ENCODE data around the gene SSC4D.

Gene SSC4D

DNA sequence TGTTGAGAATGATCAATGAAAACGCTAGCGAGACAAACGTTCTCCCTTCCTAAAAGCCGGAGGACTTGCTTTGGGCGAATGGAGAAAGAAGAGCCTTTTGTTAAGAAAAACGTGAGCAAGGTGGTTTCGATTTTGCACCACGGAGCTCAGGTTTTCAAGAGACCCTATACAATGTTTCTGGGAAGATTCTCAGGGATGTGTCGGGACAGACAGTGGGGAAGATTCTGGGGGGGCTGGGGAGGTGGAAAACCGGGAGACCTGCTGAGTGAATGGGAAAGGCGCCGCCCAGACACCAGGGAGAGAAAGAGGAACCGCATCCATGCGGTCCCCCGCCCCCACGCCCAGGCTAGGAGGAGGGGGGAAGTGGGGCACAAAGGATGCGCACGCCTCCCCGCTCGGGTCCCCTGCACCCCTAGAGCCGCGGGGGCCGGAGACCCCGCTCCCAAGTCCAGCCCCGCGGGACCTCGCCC lies 51.5 kb downstream of the SSC4D start:
- no peak for TF ChIP-seq FOXA1 (IDR thresholded peaks at IDR 0.05)
- TF ChIP-seq ELF4 (IDR thresholded peaks at IDR 0.05): no peak
- TF ChIP-seq SUZ12 (IDR thresholded peaks at IDR 0.05): no peak
- no peak for TF ChIP-seq CTBP1 (IDR thresholded peaks at IDR 0.05; ENCODE audit: borderline replicate concordance)
- no peak for TF ChIP-seq ZNF384 (IDR thresholded peaks at IDR 0.05)
- no peak for TF ChIP-seq L3MBTL2 (conservative IDR thresholded peaks at IDR 0.05)
- TF ChIP-seq ARNT (IDR thresholded peaks at IDR 0.05): no peak
- TF ChIP-seq, protein P1, sequence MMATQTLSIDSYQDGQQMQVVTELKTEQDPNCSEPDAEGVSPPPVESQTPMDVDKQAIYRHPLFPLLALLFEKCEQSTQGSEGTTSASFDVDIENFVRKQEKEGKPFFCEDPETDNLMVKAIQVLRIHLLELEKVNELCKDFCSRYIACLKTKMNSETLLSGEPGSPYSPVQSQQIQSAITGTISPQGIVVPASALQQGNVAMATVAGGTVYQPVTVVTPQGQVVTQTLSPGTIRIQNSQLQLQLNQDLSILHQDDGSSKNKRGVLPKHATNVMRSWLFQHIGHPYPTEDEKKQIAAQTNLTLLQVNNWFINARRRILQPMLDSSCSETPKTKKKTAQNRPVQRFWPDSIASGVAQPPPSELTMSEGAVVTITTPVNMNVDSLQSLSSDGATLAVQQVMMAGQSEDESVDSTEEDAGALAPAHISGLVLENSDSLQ (IDR thresholded peaks at IDR 0.05): no peak
- no peak for TF ChIP-seq NFRKB (IDR thresholded peaks at IDR 0.05)
- ChIA-PET POLR2A (interaction anchor here (1.3 to 2.0 kb wide), 2 partner anchors 15 to 39 kb away, joined by 4 to 7 read pairs; no protein-coding TSS in a partner anchor), CTCF (no interaction called here)
- DNase-seq (ENCODE audit: extremely low spot score): peak; percentile 27

DNA sequence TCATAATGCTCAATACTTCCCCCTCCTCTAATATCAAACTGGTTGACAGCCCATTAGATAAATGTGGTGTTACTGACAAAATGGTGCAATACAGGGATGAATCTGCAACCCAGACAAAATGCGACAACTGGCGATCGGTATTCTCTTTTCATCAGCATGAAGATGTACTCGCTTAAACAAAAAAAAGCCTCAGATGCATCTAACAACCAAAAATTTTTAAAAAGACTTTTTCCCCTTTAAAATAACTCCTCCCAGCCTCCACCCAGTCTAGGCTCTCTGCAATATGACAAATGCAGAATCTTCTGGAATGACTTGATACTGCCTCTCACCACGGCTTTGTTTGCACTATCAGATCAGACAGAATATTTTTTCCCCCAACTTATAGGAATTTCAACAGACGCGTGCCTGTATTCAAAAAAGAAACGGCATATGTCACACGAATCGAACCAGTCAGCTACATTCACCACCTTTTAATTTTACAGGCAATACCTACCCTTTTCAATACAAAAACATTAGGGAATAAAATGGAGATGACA lies 52.0 kb downstream of the SSC4D start:
- POLR2A ChIA-PET: interaction anchor here (2.0 kb wide), 1 partner anchor 39 kb away, joined by 7 read pairs; no protein-coding TSS in a partner anchor
- no peak for DNase-seq (ENCODE audit: extremely low spot score)
- TF ChIP-seq HDGF (IDR thresholded peaks at IDR 0.05; ENCODE audit: borderline replicate concordance): no peak
- no peak for TF ChIP-seq LEF1 (IDR thresholded peaks at IDR 0.05; ENCODE audit: borderline replicate concordance)
- TF ChIP-seq BHLHE40 (IDR thresholded peaks at IDR 0.05; ENCODE audit: borderline replicate concordance): no peak
- TF ChIP-seq FOXA1 (IDR thresholded peaks at IDR 0.05): no peak
- TF ChIP-seq CTBP1 (IDR thresholded peaks at IDR 0.05; ENCODE audit: borderline replicate concordance): no peak
- TF ChIP-seq L3MBTL2 (conservative IDR thresholded peaks at IDR 0.05): no peak
- no peak for TF ChIP-seq ZNF384 (IDR thresholded peaks at IDR 0.05)
- TF ChIP-seq SP1 (IDR thresholded peaks at IDR 0.05): no peak
- no peak for TF ChIP-seq NFRKB (IDR thresholded peaks at IDR 0.05)
- TF ChIP-seq, protein P1 (IDR thresholded peaks at IDR 0.05): no peak
- no peak for TF ChIP-seq SUZ12 (IDR thresholded peaks at IDR 0.05)
- TF ChIP-seq ARNT (IDR thresholded peaks at IDR 0.05): no peak
- TF ChIP-seq FOXK2 (IDR thresholded peaks at IDR 0.05): no peak
- TF ChIP-seq FOXM1 (IDR thresholded peaks at IDR 0.05; ENCODE audit: borderline replicate concordance): no peak
- TF ChIP-seq ELF4 (IDR thresholded peaks at IDR 0.05): no peak
- TF ChIP-seq TARDBP (IDR thresholded peaks at IDR 0.05): no peak
- CTCF ChIA-PET: no interaction called here

DNA sequence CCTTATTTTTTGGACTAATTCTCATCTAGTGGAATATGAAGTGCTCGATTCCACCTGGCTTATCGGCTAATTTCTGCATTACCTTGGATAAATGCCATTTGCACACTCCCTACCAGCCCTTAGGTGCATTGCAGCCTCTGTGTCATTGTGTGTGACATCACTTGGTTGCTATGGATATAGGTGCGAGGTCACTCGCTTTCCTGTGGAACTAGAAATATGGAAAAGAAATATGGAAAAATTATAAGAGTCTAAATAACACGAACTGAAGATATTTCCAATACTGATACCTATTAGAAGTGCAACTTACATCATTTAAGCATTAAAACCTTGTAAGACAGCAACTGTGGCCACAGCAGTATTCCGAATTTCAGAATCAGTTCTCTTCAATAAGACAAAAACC lies 52.7 kb downstream of the SSC4D start:
- no peak for TF ChIP-seq TARDBP (IDR thresholded peaks at IDR 0.05)
- no peak for TF ChIP-seq ZNF384 (IDR thresholded peaks at IDR 0.05)
- TF ChIP-seq L3MBTL2 (conservative IDR thresholded peaks at IDR 0.05): no peak
- TF ChIP-seq CTBP1 (IDR thresholded peaks at IDR 0.05; ENCODE audit: borderline replicate concordance): no peak
- no peak for TF ChIP-seq SP1 (IDR thresholded peaks at IDR 0.05)
- POLR2A ChIA-PET: interaction anchor here (2.0 kb wide), 1 partner anchor 38 kb away, joined by 7 read pairs; no protein-coding TSS in a partner anchor
- CTCF ChIA-PET: no interaction called here
- no peak for DNase-seq (ENCODE audit: extremely low spot score)

DNA sequence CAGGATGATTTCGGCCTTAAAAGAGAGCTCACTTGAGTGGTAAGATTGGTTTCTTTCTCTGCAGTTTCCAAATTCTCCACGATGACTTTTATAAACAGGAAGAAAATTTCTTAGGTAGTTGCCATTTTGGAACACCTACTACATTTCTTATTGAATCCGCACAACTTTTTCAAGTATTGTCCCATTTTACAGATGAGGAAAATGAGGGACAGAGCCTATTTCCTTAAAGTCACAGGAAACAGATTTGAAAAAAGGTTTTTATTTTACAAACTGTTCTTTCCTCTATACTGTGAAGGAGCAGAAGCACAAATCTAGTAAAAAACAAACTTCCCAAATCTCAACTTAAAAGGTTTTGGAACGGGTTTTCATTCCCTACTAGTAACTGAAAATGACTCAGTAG lies 53.4 kb downstream of the SSC4D start:
- TF ChIP-seq FOXM1 (IDR thresholded peaks at IDR 0.05; ENCODE audit: borderline replicate concordance) (no peak), ELF4 (IDR thresholded peaks at IDR 0.05) (no peak), FOXK2 (IDR thresholded peaks at IDR 0.05) (no peak), L3MBTL2 (conservative IDR thresholded peaks at IDR 0.05) (no peak), NFRKB (IDR thresholded peaks at IDR 0.05) (no peak), CTBP1 (IDR thresholded peaks at IDR 0.05; ENCODE audit: borderline replicate concordance) (no peak), ZNF384 (IDR thresholded peaks at IDR 0.05) (no peak)
- DNase-seq (ENCODE audit: extremely low spot score): no peak
- POLR2A ChIA-PET: no interaction called here
- CTCF ChIA-PET: no interaction called here

DNA sequence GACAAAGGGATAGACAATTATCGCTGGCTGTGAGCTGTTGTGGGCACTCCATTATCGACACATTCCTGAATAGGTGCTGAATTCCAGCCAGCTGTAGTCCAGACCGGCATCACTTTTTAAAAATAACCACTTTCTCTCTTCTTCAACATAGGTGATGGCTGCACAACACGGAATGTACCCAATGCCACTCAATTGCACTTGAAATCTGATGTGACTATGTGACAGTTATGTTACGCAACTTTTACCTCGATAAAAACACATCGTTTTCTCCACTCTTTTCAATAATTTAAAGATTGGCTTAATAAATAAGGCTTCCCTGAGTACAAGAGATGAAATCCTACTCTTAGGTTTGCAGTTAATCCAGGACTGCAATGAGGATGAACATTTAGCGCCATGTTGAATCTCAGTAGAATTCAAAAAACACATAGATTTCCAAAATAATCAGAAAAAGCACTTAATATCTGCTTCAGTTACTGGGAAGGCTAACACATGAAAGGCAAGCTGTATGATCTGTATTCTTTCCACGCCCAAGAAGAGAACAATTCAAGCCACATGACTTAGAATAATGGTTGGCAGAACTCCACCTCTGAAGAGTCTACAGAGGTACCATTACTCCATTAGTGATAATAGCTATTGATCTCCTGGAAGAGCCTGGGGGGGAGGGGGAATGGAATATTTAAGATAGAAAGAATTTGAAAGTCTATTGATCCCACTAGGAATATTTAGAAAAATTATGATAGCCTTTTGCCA lies 54.3 kb downstream of the SSC4D start:
- DNase-seq (ENCODE audit: extremely low spot score): no peak
- TF ChIP-seq ELF4 (IDR thresholded peaks at IDR 0.05): no peak
- TF ChIP-seq SUZ12 (IDR thresholded peaks at IDR 0.05): no peak
- TF ChIP-seq FOXK2 (IDR thresholded peaks at IDR 0.05): no peak
- CTCF ChIA-PET: no interaction called here
- POLR2A ChIA-PET: no interaction called here

DNA sequence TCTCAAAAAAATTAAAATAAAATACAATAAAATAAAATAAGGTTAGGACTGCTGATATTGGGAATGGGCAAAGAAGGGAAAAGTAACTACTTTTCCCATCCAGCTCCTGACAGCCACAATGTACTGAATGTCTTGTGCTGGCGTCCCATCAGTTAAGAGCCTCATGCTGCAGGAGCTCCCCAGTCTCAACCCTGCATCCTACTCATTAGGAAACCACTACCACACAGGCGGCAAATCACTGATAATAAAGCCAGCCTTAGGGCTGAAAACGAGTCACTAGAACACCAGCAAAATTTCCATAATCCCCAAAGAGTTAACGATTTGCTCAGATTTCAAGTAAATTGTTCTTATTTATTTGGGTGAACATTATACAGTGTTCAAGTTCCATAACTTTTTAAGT lies 55.0 kb downstream of the SSC4D start:
- ChIA-PET CTCF (no interaction called here), POLR2A (no interaction called here)
- no peak for TF ChIP-seq BHLHE40 (IDR thresholded peaks at IDR 0.05; ENCODE audit: borderline replicate concordance)
- no peak for TF ChIP-seq ELF4 (IDR thresholded peaks at IDR 0.05)
- TF ChIP-seq ZNF384 (IDR thresholded peaks at IDR 0.05): no peak
- no peak for TF ChIP-seq HDGF (IDR thresholded peaks at IDR 0.05; ENCODE audit: borderline replicate concordance)
- no peak for TF ChIP-seq SP1 (IDR thresholded peaks at IDR 0.05)
- DNase-seq (ENCODE audit: extremely low spot score): no peak

DNA sequence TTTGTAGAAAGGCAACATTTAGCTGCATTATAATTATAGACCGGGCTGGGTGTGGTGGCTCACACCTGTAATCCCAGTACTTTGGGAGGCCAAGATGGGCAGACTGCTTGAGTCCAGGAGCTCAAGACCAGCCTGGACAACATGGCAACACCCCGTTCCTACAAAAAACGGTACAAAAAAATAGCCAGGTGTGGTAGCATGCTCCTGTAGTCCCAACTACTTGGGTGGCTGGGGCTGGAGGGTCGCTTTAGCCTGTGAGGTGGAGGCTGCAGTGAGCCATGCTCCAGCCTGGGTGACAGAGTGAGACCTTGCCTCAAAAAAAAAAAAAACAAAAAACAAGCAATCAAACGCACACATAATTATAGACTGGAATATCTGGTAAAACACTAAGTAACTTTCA lies 55.8 kb downstream of the SSC4D start:
- no peak for DNase-seq (ENCODE audit: extremely low spot score)
- ChIA-PET CTCF (no interaction called here), POLR2A (no interaction called here)
- TF ChIP-seq ARNT (IDR thresholded peaks at IDR 0.05): no peak
- TF ChIP-seq FOXK2 (IDR thresholded peaks at IDR 0.05): no peak

Measured in HEK293T (cell line).